WERI-Rb-1 (cell line): ENCODE measurements around the gene SMARCAL1.
A peak's percentile ranks its signal among the peaks of the same experiment; 100 is the strongest.

Experiments
- DNase-seq: peaks from one replicate; pipeline ENCODE4 v3.0.0-alpha.2; 2020
- H3K27ac ChIP-seq: fragments of 250-450 bp; sonication (Bioruptor Pico); 2 replicates; pipeline ENCODE4 v1.5.1; 2020; ENCODE audit warnings: mild to moderate bottlenecking, moderate library complexity
- H3K27me3 ChIP-seq: fragments of 250-450 bp; sonication (Bioruptor Pico); 2 replicates; pipeline ENCODE4 v1.5.1; 2021; ENCODE audit warnings: mild to moderate bottlenecking, low read depth, moderate library complexity; ENCODE audit not compliant: insufficient read depth, severe bottlenecking
- H3K36me3 ChIP-seq: fragments of 250-450 bp; sonication (Bioruptor Pico); 2 replicates; pipeline ENCODE4 v1.5.1; 2020; ENCODE audit warnings: mild to moderate bottlenecking, moderate library complexity
- H3K4me3 ChIP-seq: 2 replicates; pipeline ENCODE4 v1.5.1; 2011; ENCODE audit warnings: low read depth, mild to moderate bottlenecking, control low read depth, low read length
- H3K9me3 ChIP-seq: fragments of 250-450 bp; sonication (Bioruptor Pico); 2 replicates; pipeline ENCODE4 v1.5.1; 2021; ENCODE audit warnings: mild to moderate bottlenecking, moderate library complexity; ENCODE audit not compliant: severe bottlenecking
- CTCF ChIP-seq: IDR thresholded peaks from 2 replicates; pipeline ENCODE4 v1.5.1; 2011; ENCODE audit warnings: low read depth, mild to moderate bottlenecking, control low read depth, inconsistent platforms, low read length

SMARCAL1 gene

GRCh38 chr2:216497382-216498069 lies 85.2 kb downstream of the SMARCAL1 start:
- no peak for TF ChIP-seq CTCF
- Histone ChIP-seq H3K27ac (no peak overlapping the region), H3K36me3 (peaks cover 38% of the 10 kb centered on the region), H3K4me3 (no peak overlapping the region), H3K27me3 (no peaks in the 10 kb centered on the region), H3K9me3 (no peaks in the 10 kb centered on the region)
- DNase-seq: no peak

- Histone ChIP-seq H3K4me3 (peak overlapping the region; percentile 98), H3K27ac (no peak overlapping the region), H3K27me3 (no peaks in the 10 kb centered on the region), H3K9me3 (no peaks in the 10 kb centered on the region), H3K36me3 (peaks cover 43% of the 10 kb centered on the region)
- no peak for DNase-seq
- TF ChIP-seq CTCF: no peak
Observed at GRCh38 chr2:216498070-216498378, 85.7 kb downstream of the SMARCAL1 start.

GRCh38 chr2:216498379-216499352 lies 86.4 kb downstream of the SMARCAL1 start, which contains the start of gene RPL37A:
TSS of gene RPL37A (plus strand) at chr2:216498844. CDS start at chr2:216498875, 31 bp downstream.
- Histone ChIP-seq H3K27me3 (no peaks in the 10 kb centered on the region), H3K9me3 (no peaks in the 10 kb centered on the region), H3K27ac (peak within 1 kb of the TSS; percentile 88), H3K36me3 (peaks cover 49% of the 10 kb centered on the region), H3K4me3 (peak within 1 kb of the TSS; percentile 98)
- DNase-seq: peak; percentile 93
- no peak for TF ChIP-seq CTCF

GRCh38 chr2:216499641-216500218 lies 87.4 kb downstream of the SMARCAL1 start:
- Histone ChIP-seq H3K4me3 (peak overlapping the region; percentile 98), H3K27me3 (no peaks in the 10 kb centered on the region), H3K27ac (peak overlapping the region; percentile 88), H3K9me3 (no peaks in the 10 kb centered on the region), H3K36me3 (peaks cover 60% of the 10 kb centered on the region)
- DNase-seq: no peak
- TF ChIP-seq CTCF: no peak

GRCh38 chr2:216500572-216500971 lies 88.3 kb downstream of the SMARCAL1 start:
- Histone ChIP-seq H3K4me3 (no peak overlapping the region), H3K36me3 (peaks cover 68% of the 10 kb centered on the region), H3K27ac (no peak overlapping the region), H3K9me3 (no peaks in the 10 kb centered on the region), H3K27me3 (no peaks in the 10 kb centered on the region)
- no peak for DNase-seq
- TF ChIP-seq CTCF: no peak
